Psoas muscle (tissue), 8 donors: ENCODE data around the gene DISC1. TPM values are rescaled to one million over a fixed set of nuclear protein-coding genes. Genes with fewer than 3 reads are reported as not detected.

Source experiments
- ATAC-seq, 4 donors: fragments of 200-7000 bp; cut with Tn5 transposase; one replicate each; pipeline ENCODE4 v1.9.1; 2020; ENCODE audit warnings: moderate library complexity in 3 of 4, mild to moderate bottlenecking in 2 of 4
- DNase-seq, 2 donors: peaks; one replicate each; pipeline ENCODE4 v3.0.0-alpha.2; 2020
- H3K27ac ChIP-seq: fragments of 200-600 bp; one replicate; pipeline ENCODE4 v1.8.0; 2022
- H3K27me3 ChIP-seq, 3 donors: fragments of 200-600 bp in 1 of 3; one replicate each; pipeline versions ENCODE4 v1.6.1 to v1.8.0; 2013 to 2022; ENCODE audit warnings: low read length in 2 of 3, mild to moderate bottlenecking in 2 of 3, moderate library complexity in 1 of 3; ENCODE audit not compliant: insufficient read depth in 3 of 3
- H3K36me3 ChIP-seq, 2 donors: fragments of 200-600 bp in 1 of 2; one replicate each; pipeline versions ENCODE4 v1.6.1 to v1.8.0; 2013 to 2022; ENCODE audit warnings: low read depth in 1 of 2, mild to moderate bottlenecking in 1 of 2, moderate library complexity in 1 of 2; ENCODE audit not compliant: insufficient read depth in 1 of 2
- H3K4me1 ChIP-seq: fragments of 200-600 bp; one replicate; pipeline ENCODE4 v1.8.0; 2022
- H3K4me3 ChIP-seq: fragments of 200-600 bp; one replicate; pipeline ENCODE4 v1.8.0; 2022; ENCODE audit warnings: mild to moderate bottlenecking
- H3K9me3 ChIP-seq: fragments of 200-600 bp; one replicate; pipeline ENCODE4 v1.8.0; 2022
- WGBS, 3 donors: extraction: QIAGEN DNeasy Blood & Tissue Kit; methylation state at CpG; one replicate each; pipeline versions ENCODE4 v1.1.6 to v1.1.7; 2013; 5-methylcytosine and 5-hydroxymethylcytosine counted together
- intact Hi-C, 2 donors: fragments of 100-400 bp; cut with DNase I; formaldehyde crosslinking; loops; one replicate each; pipeline versions ENCODE4 v1.11.0 to v1.14.2; 2022
- polyA plus RNA-seq, 3 donors: library from polyadenylated mRNA; stranded (reverse); fragments of 200-250 nt; gene quantifications; one replicate each; pipeline ENCODE4 v1.2.3, GENCODE V29; 2013
- total RNA-seq, 4 donors: library from RNA; stranded (reverse); fragmentation: NEBNext Ultra II Directional in 2 of 4; extraction: Animal tissue kit (Norgen Biotek cat#: 25700) in 2 of 4; gene quantifications; one replicate each; pipeline versions ENCODE4 v1.2.1 to v1.2.4, GENCODE V29; 2021 to 2023
- TF ChIP-seq, protein P1 (sequence below): fragments of 200-600 bp; IDR thresholded peaks from one replicate; pipeline ENCODE4 v1.8.0; 2022; ENCODE audit warnings: antibody characterized with exemption
- donor health status: healthy with polysubstance abuse.
- donor health status: DM: no; HTN: no; CAD: no; lungs with moderate emphysema.
- donor health status: Bipolar disorder and iron deficiency.
- donor health status: healthy.
- donor health status: DM: yes; HTN: yes; CAD: no.
- donor health status: DM: no; HTN: no; CAD: no.
- donor health status: DM: no; HTN: no; CAD: no.
- donor health status: DM: yes; HTN: yes; CAD: no.

DISC1 gene
- total and polyA plus RNA-seq, 7 donors: 0.35 to 2.8 (median 1.6) TPM

DNA sequence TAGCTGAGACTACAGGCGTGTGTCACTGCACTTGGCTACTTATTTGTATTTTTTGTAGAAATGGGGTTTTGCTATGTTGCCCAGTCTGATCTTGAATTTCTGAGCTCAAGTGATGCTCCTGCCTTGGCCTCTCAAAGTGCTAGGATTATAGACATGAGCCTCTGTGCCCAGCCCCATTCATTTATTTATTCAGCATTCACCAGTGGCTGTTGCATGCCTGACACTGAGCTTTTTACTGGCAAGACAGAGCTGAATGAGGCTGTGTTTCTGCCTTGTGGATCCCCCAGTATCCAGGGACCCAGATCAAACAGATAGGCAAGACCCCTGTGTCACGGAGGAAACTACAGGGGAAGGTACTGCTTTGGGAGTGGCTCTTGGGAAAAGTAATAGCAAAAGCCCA, 109.4 kb downstream of the DISC1 start:
- Histone ChIP-seq H3K27me3 (no peaks in the 10 kb centered on the region), H3K9me3 (peaks cover 5% of the 10 kb centered on the region), H3K36me3 (no peaks in the 10 kb centered on the region), H3K4me1 (no peaks in the 10 kb centered on the region), H3K27ac (no peak overlapping the region), H3K4me3 (no peak overlapping the region)
- 89 to 96% (median 95%) methylated on average over 2 of the region's 2 CpGs for WGBS, 3 donors
- intact Hi-C loops: no loop called here
- TF ChIP-seq, protein P1, sequence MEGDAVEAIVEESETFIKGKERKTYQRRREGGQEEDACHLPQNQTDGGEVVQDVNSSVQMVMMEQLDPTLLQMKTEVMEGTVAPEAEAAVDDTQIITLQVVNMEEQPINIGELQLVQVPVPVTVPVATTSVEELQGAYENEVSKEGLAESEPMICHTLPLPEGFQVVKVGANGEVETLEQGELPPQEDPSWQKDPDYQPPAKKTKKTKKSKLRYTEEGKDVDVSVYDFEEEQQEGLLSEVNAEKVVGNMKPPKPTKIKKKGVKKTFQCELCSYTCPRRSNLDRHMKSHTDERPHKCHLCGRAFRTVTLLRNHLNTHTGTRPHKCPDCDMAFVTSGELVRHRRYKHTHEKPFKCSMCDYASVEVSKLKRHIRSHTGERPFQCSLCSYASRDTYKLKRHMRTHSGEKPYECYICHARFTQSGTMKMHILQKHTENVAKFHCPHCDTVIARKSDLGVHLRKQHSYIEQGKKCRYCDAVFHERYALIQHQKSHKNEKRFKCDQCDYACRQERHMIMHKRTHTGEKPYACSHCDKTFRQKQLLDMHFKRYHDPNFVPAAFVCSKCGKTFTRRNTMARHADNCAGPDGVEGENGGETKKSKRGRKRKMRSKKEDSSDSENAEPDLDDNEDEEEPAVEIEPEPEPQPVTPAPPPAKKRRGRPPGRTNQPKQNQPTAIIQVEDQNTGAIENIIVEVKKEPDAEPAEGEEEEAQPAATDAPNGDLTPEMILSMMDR: no peak
- ATAC-seq (no peak), DNase-seq (no peak)

DNA sequence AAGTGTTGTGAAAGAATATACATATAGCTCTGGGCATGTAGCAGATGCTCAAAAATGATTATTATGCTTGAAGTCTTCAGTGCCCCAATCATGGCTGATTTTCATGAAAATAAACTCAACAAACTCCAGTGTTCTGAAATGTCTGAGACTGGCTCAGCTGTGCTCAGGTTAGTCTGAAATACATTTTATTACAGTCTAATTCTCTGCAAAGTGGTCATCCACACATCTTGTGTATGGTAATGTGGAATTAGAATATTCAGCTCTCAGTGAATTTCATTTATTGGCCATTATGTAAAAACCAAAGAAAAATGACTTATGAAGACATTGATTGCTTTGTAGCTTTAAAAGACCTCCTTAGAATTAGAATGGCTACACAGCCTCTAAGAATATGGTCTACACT, 109.9 kb downstream of the DISC1 start:
- Histone ChIP-seq H3K4me1 (no peaks in the 10 kb centered on the region), H3K4me3 (no peak overlapping the region), H3K9me3 (peaks cover 5% of the 10 kb centered on the region), H3K36me3 (no peaks in the 10 kb centered on the region), H3K27ac (no peak overlapping the region), H3K27me3 (no peaks in the 10 kb centered on the region)
- ATAC-seq (no peak), DNase-seq (no peak)
- TF ChIP-seq, protein P1: no peak
- intact Hi-C loops: no loop called here

DNA sequence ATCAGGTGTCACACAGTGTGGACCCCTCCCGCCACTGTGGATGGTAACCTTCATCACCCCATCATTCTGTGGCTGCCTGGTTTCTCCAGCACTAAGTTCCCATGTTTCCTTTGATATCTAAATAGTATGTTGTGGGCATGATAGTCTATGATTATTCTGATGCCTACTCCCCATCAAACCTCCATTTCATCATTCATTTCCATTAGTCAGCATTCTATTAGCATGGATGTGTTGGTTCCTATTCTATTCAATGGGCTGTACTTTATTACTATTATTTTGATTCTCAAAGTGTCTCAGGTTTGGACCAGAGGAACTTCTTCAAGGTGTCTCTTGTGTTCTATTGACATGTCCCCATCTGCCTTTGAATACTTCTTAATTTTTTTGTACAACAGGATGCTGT, 112.0 kb downstream of the DISC1 start:
- intact Hi-C loops: no loop called here
- no peaks in the 10 kb centered on the region for H3K36me3 ChIP-seq
- H3K27ac ChIP-seq: no peak overlapping the region
- no peaks in the 10 kb centered on the region for H3K4me1 ChIP-seq
- ATAC-seq: no peak
- no peak overlapping the region for H3K4me3 ChIP-seq
- WGBS, 3 donors: 97 to 100% (median 100%) methylated on average over 1 of the region's 1 CpG
- TF ChIP-seq, protein P1: no peak
- no peaks in the 10 kb centered on the region for H3K27me3 ChIP-seq
- H3K9me3 ChIP-seq: peaks cover 5% of the 10 kb centered on the region
- no peak for DNase-seq

DNA sequence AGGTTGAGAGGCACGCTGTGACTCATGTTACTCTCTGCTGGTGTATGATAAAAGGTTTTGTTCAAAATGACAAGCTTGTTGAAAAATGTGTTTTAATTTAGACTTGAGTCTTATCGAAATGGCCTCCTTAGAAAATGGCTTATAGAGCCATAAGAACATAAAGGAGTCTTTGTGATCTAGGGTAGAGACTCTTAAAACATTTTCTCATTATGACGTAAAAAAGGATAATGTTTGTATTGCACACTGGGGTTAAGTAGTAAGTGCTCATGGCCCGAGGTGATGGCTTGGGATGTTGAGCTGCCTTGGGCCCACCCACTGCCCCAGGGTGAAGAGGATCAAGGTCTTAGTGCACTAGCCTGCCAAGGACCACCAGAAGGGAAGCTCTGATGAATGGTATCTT, 117.4 kb downstream of the DISC1 start:
- Histone ChIP-seq H3K4me1 (no peaks in the 10 kb centered on the region), H3K27ac (no peak overlapping the region), H3K9me3 (peaks cover 6% of the 10 kb centered on the region), H3K4me3 (no peak overlapping the region), H3K36me3 (no peaks in the 10 kb centered on the region), H3K27me3 (no peaks in the 10 kb centered on the region)
- TF ChIP-seq, protein P1: no peak
- ATAC-seq: no peak
- no peak for DNase-seq
- intact Hi-C loops: no loop called here
- 88 to 93% (median 92%) methylated on average over 4 of the region's 4 CpGs for WGBS, 3 donors

DNA sequence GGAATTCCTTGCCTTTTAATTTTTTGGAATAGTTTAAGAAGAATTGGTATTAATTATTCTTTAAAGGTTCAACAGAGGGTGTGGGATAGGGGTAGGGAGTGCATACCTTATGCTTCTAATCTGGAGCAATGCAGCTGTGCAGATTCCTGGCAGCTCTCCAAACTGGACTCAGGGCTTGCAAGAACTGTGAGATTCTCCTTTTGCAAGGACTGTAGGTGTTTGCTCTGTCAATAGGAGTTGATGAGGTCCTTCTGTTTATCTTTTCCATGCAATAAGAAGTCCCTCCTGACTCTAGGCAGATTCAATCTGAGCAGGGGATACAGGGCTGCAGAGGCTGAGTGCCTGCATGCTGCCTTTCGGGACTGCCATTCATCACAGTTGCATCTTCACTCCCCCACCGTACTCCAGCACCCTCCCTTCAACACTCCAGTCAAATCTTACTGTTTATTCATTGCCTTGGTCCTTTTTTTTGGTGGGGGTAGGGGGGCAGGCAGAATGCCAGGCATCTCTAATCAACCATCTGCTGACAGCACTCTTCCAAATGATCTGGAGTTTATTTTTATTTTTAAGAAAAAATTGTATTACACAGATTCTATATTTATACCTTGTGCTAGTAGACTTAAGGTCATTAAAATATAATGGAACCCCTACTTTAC, 122.3 kb downstream of the DISC1 start:
- H3K27ac ChIP-seq: no peak overlapping the region
- peaks cover 14% of the 10 kb centered on the region for H3K9me3 ChIP-seq
- intact Hi-C loops: no loop called here
- no peak overlapping the region for H3K4me3 ChIP-seq
- no peak for DNase-seq
- TF ChIP-seq, protein P1: no peak
- H3K27me3 ChIP-seq: no peaks in the 10 kb centered on the region
- 59 to 67% (median 66%) methylated on average over 2 of the region's 2 CpGs for WGBS, 3 donors
- no peaks in the 10 kb centered on the region for H3K4me1 ChIP-seq
- ATAC-seq: no peak
- no peaks in the 10 kb centered on the region for H3K36me3 ChIP-seq
